Karpas-422 (cell line): ENCODE results near the gene ASS1. TPM values are rescaled to one million over a fixed set of nuclear protein-coding genes. Genes with fewer than 3 reads are reported as not detected.

Experiments
- DNase-seq: peaks from one replicate; pipeline ENCODE4 v3.0.0-alpha.2; 2015
- H2AFZ ChIP-seq: fragments of 200-600 bp; sonication (generic); 2 replicates; pipeline ENCODE4 v1.6.1; 2014; ENCODE audit warnings: antibody characterized with exemption, low read length, mixed read lengths
- H3K27ac ChIP-seq: fragments of 200-600 bp; sonication (generic); 2 replicates; pipeline ENCODE4 v1.5.1; 2014; ENCODE audit warnings: mild to moderate bottlenecking, low read length, moderate library complexity
- H3K27me3 ChIP-seq: fragments of 200-600 bp; sonication (generic); 2 replicates; pipeline ENCODE4 v1.6.1; 2014; ENCODE audit warnings: low read length, mixed read lengths
- H3K36me3 ChIP-seq: fragments of 200-600 bp; sonication (generic); 2 replicates; pipeline ENCODE4 v1.6.1; 2014; ENCODE audit warnings: low read length, mixed read lengths; ENCODE audit not compliant: insufficient read depth
- H3K4me1 ChIP-seq: fragments of 200-600 bp; sonication (generic); 2 replicates; pipeline ENCODE4 v1.6.1; 2014; ENCODE audit warnings: mild to moderate bottlenecking, low read length, mixed read lengths
- H3K4me2 ChIP-seq: fragments of 200-600 bp; sonication (generic); 2 replicates; pipeline ENCODE4 v1.6.1; 2014; ENCODE audit warnings: low read length, low read depth, mild to moderate bottlenecking; ENCODE audit not compliant: poor library complexity, severe bottlenecking
- H3K4me3 ChIP-seq: fragments of 200-600 bp; sonication (generic); 2 replicates; pipeline ENCODE4 v1.5.1; 2014; ENCODE audit warnings: mild to moderate bottlenecking, antibody characterized with exemption, low read length, mixed read lengths
- H3K79me2 ChIP-seq: fragments of 200-600 bp; sonication (generic); 2 replicates; pipeline ENCODE4 v1.6.1; 2014; ENCODE audit warnings: mild to moderate bottlenecking, low read length, mixed read lengths
- H3K9ac ChIP-seq: fragments of 200-600 bp; sonication (generic); 2 replicates; pipeline ENCODE4 v1.6.0; 2014; ENCODE audit warnings: low read length
- H3K9me2 ChIP-seq: fragments of 200-600 bp; sonication (generic), shearing (Covaris generic); replicated peaks from 2 replicates; pipeline ENCODE4 v1.6.0; 2014; ENCODE audit warnings: mild to moderate bottlenecking, low read length, moderate library complexity; ENCODE audit not compliant: insufficient read depth
- H3K9me3 ChIP-seq: fragments of 300-700, 200-600 bp; sonication (generic); 2 replicates; pipeline ENCODE4 v1.6.1; 2014; ENCODE audit warnings: low read length, mixed read lengths
- H4K20me1 ChIP-seq: fragments of 200-600 bp; sonication (generic); 2 replicates; pipeline ENCODE4 v1.6.1; 2014; ENCODE audit warnings: mild to moderate bottlenecking, antibody characterized with exemption, low read length, low read depth; ENCODE audit not compliant: insufficient read depth
- total RNA-seq: library from RNA; depleted of rRNA; stranded (reverse); fragments of >200 nt; shearing (Covaris generic); gene quantifications from 2 replicates; pipeline ENCODE4 v1.2.3, GENCODE V29; 2014; ENCODE audit warnings: low replicate concordance

ASS1 gene
- total RNA-seq, 1 experiment from 2014 or later: not detected

GRCh38 chr9:130429831-130430230 lies 14.9 kb upstream of the ASS1 start:
- no peak overlapping the region for H2AFZ ChIP-seq
- H3K4me1 ChIP-seq: no peaks in the 10 kb centered on the region
- DNase-seq: no peak
- H3K4me3 ChIP-seq: no peak overlapping the region
- no peaks in the 10 kb centered on the region for H3K9me2 ChIP-seq
- H3K9ac ChIP-seq: no peak overlapping the region
- H3K36me3 ChIP-seq: no peaks in the 10 kb centered on the region
- no peaks in the 10 kb centered on the region for H3K27me3 ChIP-seq
- H3K27ac ChIP-seq: no peak overlapping the region
- H3K4me2 ChIP-seq: no peak overlapping the region
- no peaks in the 10 kb centered on the region for H3K9me3 ChIP-seq
- no peaks in the 10 kb centered on the region for H4K20me1 ChIP-seq
- no peaks in the 10 kb centered on the region for H3K79me2 ChIP-seq

GRCh38 chr9:130430232-130430631 lies 14.5 kb upstream of the ASS1 start:
- H3K9me3 ChIP-seq: no peaks in the 10 kb centered on the region
- H3K27me3 ChIP-seq: no peaks in the 10 kb centered on the region

GRCh38 chr9:130430734-130431535 lies 13.8 kb upstream of the ASS1 start:
- DNase-seq: no peak
- no peak overlapping the region for H3K9ac ChIP-seq
- H3K27me3 ChIP-seq: no peaks in the 10 kb centered on the region
- no peak overlapping the region for H3K4me3 ChIP-seq
- no peaks in the 10 kb centered on the region for H3K79me2 ChIP-seq
- H4K20me1 ChIP-seq: no peaks in the 10 kb centered on the region
- no peak overlapping the region for H3K27ac ChIP-seq
- H3K4me2 ChIP-seq: no peak overlapping the region
- H3K9me2 ChIP-seq: no peaks in the 10 kb centered on the region
- H3K9me3 ChIP-seq: no peaks in the 10 kb centered on the region
- no peak overlapping the region for H2AFZ ChIP-seq
- H3K36me3 ChIP-seq: no peaks in the 10 kb centered on the region
- no peaks in the 10 kb centered on the region for H3K4me1 ChIP-seq

More at GRCh38 chr9:130430232-130430631, 14.5 kb upstream of the ASS1 start:
- Histone ChIP-seq H3K4me3 (no peak overlapping the region), H3K4me2 (no peak overlapping the region), H3K36me3 (no peaks in the 10 kb centered on the region), H4K20me1 (no peaks in the 10 kb centered on the region), H3K9me2 (no peaks in the 10 kb centered on the region), H2AFZ (no peak overlapping the region), H3K9ac (no peak overlapping the region), H3K4me1 (no peaks in the 10 kb centered on the region), H3K27ac (no peak overlapping the region), H3K79me2 (no peaks in the 10 kb centered on the region)
- DNase-seq: no peak

GRCh38 chr9:130431536-130432303 lies 13.0 kb upstream of the ASS1 start:
- H3K27me3 ChIP-seq: no peaks in the 10 kb centered on the region
- H3K9ac ChIP-seq: no peak overlapping the region
- H3K9me2 ChIP-seq: no peaks in the 10 kb centered on the region
- no peaks in the 10 kb centered on the region for H3K4me1 ChIP-seq
- no peak overlapping the region for H2AFZ ChIP-seq
- H3K79me2 ChIP-seq: no peaks in the 10 kb centered on the region
- H3K36me3 ChIP-seq: no peaks in the 10 kb centered on the region
- no peaks in the 10 kb centered on the region for H4K20me1 ChIP-seq
- no peak overlapping the region for H3K4me3 ChIP-seq
- DNase-seq: no peak
- H3K9me3 ChIP-seq: no peaks in the 10 kb centered on the region
- no peak overlapping the region for H3K4me2 ChIP-seq
- no peak overlapping the region for H3K27ac ChIP-seq

- H3K4me1 ChIP-seq: no peaks in the 10 kb centered on the region
- H2AFZ ChIP-seq: no peak overlapping the region
- no peaks in the 10 kb centered on the region for H3K9me3 ChIP-seq
- H3K4me3 ChIP-seq: no peak overlapping the region
- no peaks in the 10 kb centered on the region for H3K36me3 ChIP-seq
- no peak overlapping the region for H3K4me2 ChIP-seq
- H3K9me2 ChIP-seq: no peaks in the 10 kb centered on the region
- no peak for DNase-seq
- H3K9ac ChIP-seq: no peak overlapping the region
- no peaks in the 10 kb centered on the region for H4K20me1 ChIP-seq
- no peaks in the 10 kb centered on the region for H3K79me2 ChIP-seq
- no peak overlapping the region for H3K27ac ChIP-seq
- no peaks in the 10 kb centered on the region for H3K27me3 ChIP-seq
Observed at GRCh38 chr9:130432362-130432761, 12.4 kb upstream of the ASS1 start.

GRCh38 chr9:130432796-130433167 lies 12.0 kb upstream of the ASS1 start:
- H3K4me2 ChIP-seq: no peak overlapping the region
- no peak overlapping the region for H2AFZ ChIP-seq

GRCh38 chr9:130433168-130433946 lies 11.4 kb upstream of the ASS1 start:
- Histone ChIP-seq H3K9me2 (no peaks in the 10 kb centered on the region), H3K9ac (no peak overlapping the region), H3K4me3 (no peak overlapping the region), H3K36me3 (no peaks in the 10 kb centered on the region), H3K27me3 (no peaks in the 10 kb centered on the region), H3K4me2 (no peak overlapping the region), H3K27ac (no peak overlapping the region), H4K20me1 (no peaks in the 10 kb centered on the region), H2AFZ (no peak overlapping the region), H3K4me1 (no peaks in the 10 kb centered on the region), H3K9me3 (no peaks in the 10 kb centered on the region), H3K79me2 (no peaks in the 10 kb centered on the region)
- no peak for DNase-seq

More at GRCh38 chr9:130432796-130433167, 12.0 kb upstream of the ASS1 start:
- Histone ChIP-seq H4K20me1 (no peaks in the 10 kb centered on the region), H3K36me3 (no peaks in the 10 kb centered on the region), H3K4me1 (no peaks in the 10 kb centered on the region), H3K27me3 (no peaks in the 10 kb centered on the region), H3K27ac (no peak overlapping the region), H3K9ac (no peak overlapping the region), H3K79me2 (no peaks in the 10 kb centered on the region), H3K9me2 (no peaks in the 10 kb centered on the region), H3K4me3 (no peak overlapping the region), H3K9me3 (no peaks in the 10 kb centered on the region)
- DNase-seq: no peak

- no peak for DNase-seq
- H3K27me3 ChIP-seq: no peaks in the 10 kb centered on the region
- no peak overlapping the region for H3K4me2 ChIP-seq
Observed at GRCh38 chr9:130433947-130434262, 10.9 kb upstream of the ASS1 start.

More at GRCh38 chr9:130433947-130434262, 10.9 kb upstream of the ASS1 start:
- Histone ChIP-seq H3K36me3 (no peaks in the 10 kb centered on the region), H3K9me3 (no peaks in the 10 kb centered on the region), H3K4me1 (no peaks in the 10 kb centered on the region), H3K9me2 (no peaks in the 10 kb centered on the region), H2AFZ (no peak overlapping the region), H3K27ac (no peak overlapping the region), H4K20me1 (no peaks in the 10 kb centered on the region), H3K9ac (no peak overlapping the region), H3K4me3 (no peak overlapping the region), H3K79me2 (no peaks in the 10 kb centered on the region)
